Astrocyte (in vitro differentiated cells and primary cell): ENCODE data around the gene STAG2.

Experiments
- EZH2 ChIP-seq: IDR thresholded peaks from 2 replicates; pipeline ENCODE4 v1.6.1; 2012; ENCODE audit warnings: mild to moderate bottlenecking, low read length, inconsistent platforms; ENCODE audit not compliant: insufficient read depth
- TF ChIP-seq, protein P1 (sequence below): IDR thresholded peaks from 2 replicates; pipeline ENCODE4 v1.5.1; 2011; ENCODE audit warnings: low read depth, mild to moderate bottlenecking, inconsistent platforms, low read length, moderate library complexity; ENCODE audit not compliant: insufficient read depth

- no peak for TF ChIP-seq EZH2
- TF ChIP-seq, protein P1, sequence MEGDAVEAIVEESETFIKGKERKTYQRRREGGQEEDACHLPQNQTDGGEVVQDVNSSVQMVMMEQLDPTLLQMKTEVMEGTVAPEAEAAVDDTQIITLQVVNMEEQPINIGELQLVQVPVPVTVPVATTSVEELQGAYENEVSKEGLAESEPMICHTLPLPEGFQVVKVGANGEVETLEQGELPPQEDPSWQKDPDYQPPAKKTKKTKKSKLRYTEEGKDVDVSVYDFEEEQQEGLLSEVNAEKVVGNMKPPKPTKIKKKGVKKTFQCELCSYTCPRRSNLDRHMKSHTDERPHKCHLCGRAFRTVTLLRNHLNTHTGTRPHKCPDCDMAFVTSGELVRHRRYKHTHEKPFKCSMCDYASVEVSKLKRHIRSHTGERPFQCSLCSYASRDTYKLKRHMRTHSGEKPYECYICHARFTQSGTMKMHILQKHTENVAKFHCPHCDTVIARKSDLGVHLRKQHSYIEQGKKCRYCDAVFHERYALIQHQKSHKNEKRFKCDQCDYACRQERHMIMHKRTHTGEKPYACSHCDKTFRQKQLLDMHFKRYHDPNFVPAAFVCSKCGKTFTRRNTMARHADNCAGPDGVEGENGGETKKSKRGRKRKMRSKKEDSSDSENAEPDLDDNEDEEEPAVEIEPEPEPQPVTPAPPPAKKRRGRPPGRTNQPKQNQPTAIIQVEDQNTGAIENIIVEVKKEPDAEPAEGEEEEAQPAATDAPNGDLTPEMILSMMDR = peak; percentile 12
Observed at GRCh38 chrX:123976706-123977316, 15.3 kb downstream of the STAG2 start.
